HG03060 (cell line): ENCODE measurements around the gene CYP26B1.

ENCODE experiments used
- ATAC-seq: cut with Tn5 transposase; IDR thresholded peaks from one replicate; pipeline ENCODE4 v1.9.1; 2021; ENCODE audit warnings: low read depth, moderate number of reproducible peaks; ENCODE audit not compliant: unreplicated experiment

Gene CYP26B1

GRCh38 chr2:72130659-72131360 is 16.9 kb downstream of the CYP26B1 start:
- no peak for ATAC-seq

GRCh38 chr2:72129681-72130340 is 17.9 kb downstream of the CYP26B1 start:
- ATAC-seq: no peak

GRCh38 chr2:72128843-72129227 is 18.8 kb downstream of the CYP26B1 start:
- no peak for ATAC-seq

- no peak for ATAC-seq
These were observed 19.4 kb downstream of the CYP26B1 start for GRCh38 chr2:72128059-72128842.

- ATAC-seq: no peak
These were observed 20.1 kb downstream of the CYP26B1 start for GRCh38 chr2:72127401-72128058.

GRCh38 chr2:72126186-72127100 is 21.2 kb downstream of the CYP26B1 start:
- no peak for ATAC-seq

- ATAC-seq: no peak
These were observed 23.3 kb downstream of the CYP26B1 start for GRCh38 chr2:72124376-72124775.

- ATAC-seq: no peak
These were observed 26.5 kb downstream of the CYP26B1 start for GRCh38 chr2:72121153-72121552.

- no peak for ATAC-seq
These were observed 28.7 kb downstream of the CYP26B1 start for GRCh38 chr2:72118951-72119350.

- no peak for ATAC-seq
These were observed 29.3 kb downstream of the CYP26B1 start for GRCh38 chr2:72118386-72118785.

- ATAC-seq: no peak
These were observed 29.9 kb downstream of the CYP26B1 start for GRCh38 chr2:72117718-72118117.

- no peak for ATAC-seq
These were observed 30.6 kb downstream of the CYP26B1 start for GRCh38 chr2:72117029-72117428.

- no peak for ATAC-seq
These were observed 31.6 kb downstream of the CYP26B1 start for GRCh38 chr2:72116081-72116533.

GRCh38 chr2:72115110-72116080 is 32.3 kb downstream of the CYP26B1 start:
- ATAC-seq: no peak

GRCh38 chr2:72114693-72115051 is 33.0 kb downstream of the CYP26B1 start:
- no peak for ATAC-seq

- no peak for ATAC-seq
These were observed 33.6 kb downstream of the CYP26B1 start for GRCh38 chr2:72113847-72114692.

- no peak for ATAC-seq
These were observed 34.4 kb downstream of the CYP26B1 start for GRCh38 chr2:72112981-72113846.
